NCI-H748 (cell line): ENCODE measurements around the gene ISCU.

Source experiments
- DNase-seq: peaks from one replicate; lab custom pipeline; 2025; ENCODE audit not compliant: unreplicated experiment; lab: John Stamatoyannopoulos, UW

ISCU gene

DNA sequence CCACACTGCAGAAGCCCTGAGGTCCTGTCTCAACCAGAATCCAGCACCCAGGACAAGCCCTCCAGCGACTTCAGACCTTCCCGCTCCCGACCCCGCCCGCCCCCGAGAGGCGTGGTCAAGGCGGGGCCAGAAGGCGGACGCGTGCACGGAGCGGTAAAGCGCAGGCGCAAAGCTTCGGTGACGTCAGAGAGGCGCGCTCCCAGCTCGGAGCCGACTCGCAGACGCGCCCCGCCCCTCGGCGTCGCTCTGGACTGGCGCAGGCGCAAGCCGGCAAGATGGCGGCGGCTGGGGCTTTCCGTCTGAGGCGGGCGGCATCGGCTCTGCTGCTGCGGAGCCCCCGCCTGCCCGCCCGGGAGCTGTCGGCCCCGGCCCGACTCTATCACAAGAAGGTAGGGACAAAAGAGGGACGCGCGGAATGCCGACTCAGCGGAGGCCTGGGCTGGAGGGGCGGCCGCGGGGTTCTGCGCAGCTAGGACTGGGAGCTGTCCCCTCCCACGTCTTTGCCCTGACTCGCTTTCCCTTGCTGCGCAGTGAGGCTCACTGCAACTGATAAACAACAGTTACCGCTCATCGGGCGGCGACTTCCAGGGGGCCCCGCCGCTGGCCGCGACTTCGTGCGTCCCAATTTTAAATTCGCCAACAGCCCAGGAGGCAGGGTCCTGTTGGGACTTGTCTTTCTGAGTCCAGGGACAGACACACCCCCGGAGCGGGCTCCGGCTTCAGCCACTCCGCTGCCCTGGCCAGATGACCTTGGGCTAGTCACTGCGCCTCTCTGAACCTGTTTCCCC lies at the start of gene ISCU:
ISCU (plus strand) TSS at position 249 of the 788 bp plus-strand sequence; CDS start at position 276, 27 bp downstream.
- DNase-seq: peak; percentile 97

DNA sequence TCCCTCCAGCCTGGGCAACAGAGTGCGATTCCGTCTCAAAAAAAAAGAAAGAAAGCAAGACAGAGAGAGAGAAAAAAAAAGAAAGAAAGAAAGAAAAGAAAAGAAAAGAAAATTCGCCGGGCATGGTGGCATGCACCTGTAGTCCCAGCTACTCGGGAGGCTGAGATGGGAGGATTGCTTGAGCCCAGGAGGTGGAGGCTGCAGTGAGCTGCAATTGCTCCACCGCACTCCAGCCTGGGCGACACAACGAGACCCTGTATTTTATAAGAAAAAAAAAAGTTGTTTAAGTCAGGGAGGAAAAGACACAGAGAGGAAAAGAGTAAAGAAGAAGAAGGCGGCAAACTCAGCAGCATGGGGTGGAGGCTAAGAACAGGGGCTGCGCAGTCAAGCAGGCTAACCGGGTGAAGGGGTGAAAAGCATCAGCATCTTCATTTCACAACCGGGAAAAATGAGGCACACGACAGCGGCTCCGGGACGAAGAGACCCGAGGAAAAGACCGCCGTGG lies 47.9 kb upstream of the ISCU start:
- DNase-seq: no peak

DNA sequence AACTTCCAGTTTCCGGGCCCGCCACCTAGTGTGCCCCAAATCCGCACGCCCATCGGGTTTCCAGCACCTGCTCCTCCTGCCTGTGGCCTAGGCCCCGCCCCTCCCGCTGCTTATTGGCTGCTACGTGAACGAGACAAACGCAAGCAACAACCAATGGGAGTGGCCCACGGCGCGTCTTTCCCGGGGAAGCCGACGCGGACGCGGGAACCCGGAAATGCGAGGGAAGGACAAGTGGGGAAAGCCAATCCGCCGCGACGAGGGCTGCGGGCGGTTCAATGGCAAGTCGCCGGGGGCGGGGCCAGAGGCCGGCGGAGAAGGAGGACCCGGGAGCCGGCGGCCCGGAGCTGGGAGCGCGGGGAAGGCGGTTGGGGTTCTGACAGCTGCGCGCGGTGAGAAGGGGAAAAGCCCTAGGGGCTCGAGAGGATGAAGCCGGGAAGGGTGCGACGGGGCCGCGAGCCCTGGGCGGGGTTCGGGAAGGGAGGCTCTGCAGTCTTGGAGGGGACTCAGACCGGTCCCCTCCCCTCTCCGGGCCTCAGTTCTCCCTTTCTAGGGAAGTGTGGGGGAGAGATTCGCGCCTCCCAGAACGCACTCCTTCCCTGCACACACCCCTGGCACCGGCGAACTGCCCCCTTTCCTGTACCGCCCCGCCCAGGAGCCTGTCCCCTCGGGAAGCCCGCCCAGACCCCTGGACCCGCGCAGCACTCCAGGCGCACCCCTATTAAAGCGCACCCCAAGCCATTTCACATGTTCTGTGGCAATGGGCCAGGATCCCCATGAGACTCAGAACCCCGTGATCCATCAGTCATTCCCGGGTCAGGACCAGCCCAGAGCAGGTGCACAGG lies 47.2 kb upstream of the ISCU start, which contains the start of gene FICD:
FICD (plus strand) TSS at position 305 of the 842 bp plus-strand sequence. CDS start 1,696 bp downstream, outside the sequence.
- peak; percentile 99 for DNase-seq

DNA sequence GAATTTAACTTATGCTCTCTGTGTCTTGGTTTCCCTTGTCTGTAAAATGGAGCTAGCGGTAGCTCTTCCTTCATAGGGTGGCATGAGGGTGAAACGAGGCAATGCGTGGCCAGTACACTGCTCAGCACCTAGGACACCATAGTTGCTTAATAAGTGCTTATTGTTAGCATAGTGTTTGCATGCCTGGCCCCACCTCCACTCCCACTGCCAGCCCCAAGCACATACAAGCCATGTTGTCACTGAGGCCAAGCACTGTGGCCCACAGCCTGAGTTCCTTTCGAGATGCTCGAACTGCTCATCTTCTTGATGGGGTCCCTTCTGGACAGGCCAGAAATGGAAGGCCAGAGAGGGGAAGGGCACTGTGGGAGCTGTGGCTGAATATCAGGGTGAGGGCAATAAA lies 46.5 kb upstream of the ISCU start:
- peak; percentile 22 for DNase-seq

DNA sequence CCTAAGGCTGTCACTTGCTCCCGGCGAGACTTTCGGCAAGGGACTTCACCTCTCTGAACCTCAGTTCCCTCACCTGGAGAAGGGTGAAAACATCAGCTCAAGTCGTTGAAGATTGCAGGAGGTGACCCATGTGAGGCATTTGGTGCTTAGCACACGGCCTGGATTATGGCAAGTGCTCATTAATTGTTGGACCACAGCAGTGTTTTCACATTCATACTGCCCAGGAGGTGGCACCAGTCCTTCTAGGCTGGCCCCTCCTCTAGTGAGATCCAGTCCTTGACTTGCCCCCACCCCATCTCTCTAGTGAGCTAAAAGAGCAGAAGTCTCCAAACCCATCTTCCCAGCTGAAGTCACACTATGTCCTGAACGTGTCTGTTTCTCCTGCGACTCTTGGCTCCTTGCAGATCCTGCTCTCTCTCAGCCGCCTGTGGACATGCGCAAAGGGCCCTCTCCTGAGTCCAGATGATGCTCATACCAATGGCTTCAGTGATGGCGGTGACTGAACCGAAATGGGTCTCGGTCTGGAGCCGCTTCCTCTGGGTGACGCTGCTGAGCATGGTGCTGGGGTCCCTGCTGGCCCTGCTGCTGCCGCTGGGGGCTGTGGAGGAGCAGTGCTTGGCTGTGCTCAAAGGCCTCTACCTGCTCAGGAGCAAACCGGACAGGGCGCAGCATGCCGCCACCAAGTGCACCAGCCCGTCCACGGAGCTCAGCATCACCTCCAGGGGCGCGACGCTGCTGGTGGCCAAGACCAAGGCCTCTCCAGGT lies 45.7 kb upstream of the ISCU start:
- DNase-seq: no peak

DNA sequence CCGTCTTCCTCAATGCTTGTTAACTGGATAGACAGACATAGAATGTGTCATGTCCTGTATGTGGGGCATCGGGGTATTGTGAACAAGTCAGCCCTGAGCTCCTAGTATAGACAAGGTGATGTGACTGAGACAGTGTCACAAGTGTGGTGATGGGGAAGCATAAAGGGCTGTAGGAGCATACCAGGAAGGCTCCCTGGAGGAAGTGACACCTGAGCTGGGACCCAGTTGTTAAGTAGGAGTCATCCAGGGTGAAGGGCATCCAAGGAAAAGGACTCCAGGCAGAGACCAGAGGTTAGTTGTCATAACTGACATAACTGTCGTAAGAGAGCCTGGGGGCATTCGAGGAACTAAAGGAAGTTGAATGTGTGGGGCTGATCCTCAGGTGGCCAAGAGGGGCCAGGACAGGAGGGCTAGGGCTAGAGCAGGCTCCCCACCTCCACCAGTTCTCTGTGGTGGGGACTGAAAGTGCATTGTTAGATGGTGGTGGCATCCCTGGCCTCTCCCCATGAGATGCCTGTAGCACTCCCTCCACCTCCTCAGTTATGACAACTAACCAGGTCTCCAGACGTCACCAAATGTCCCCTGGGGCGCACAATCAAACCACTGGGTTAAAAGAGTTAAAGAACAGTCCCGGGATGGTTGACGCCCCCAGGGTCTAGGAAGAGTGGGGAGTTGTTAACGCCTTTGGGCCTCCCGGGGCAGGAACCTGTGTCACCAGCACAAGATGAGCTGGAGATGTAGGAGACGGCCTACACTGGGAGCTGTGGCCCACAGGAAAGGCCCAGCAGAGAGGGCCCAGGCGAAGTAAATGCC lies 44.9 kb upstream of the ISCU start:
- DNase-seq: no peak

DNA sequence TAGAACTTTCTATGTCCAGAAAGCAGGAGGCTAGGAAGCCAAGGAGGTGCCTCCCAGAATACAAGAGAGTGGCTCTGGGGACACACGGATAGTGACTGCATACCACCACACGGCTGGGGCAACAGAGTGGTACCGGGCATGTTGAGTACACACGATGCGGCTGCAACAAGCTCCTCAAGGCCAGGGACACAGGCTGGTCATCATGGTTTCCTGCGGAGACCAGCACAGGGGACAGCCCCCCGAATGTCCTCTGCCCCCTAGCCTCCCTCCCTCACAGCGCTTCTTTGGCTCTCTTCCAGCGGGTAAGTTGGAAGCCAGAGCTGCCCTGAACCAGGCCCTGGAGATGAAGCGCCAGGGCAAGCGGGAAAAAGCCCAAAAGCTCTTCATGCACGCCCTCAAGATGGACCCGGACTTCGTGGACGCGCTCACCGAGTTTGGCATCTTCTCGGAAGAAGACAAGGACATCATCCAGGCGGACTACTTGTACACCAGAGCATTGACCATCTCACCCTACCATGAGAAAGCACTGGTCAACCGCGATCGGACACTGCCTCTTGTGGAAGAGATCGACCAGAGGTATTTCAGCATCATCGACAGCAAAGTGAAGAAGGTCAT lies 44.2 kb upstream of the ISCU start:
- no peak for DNase-seq

DNA sequence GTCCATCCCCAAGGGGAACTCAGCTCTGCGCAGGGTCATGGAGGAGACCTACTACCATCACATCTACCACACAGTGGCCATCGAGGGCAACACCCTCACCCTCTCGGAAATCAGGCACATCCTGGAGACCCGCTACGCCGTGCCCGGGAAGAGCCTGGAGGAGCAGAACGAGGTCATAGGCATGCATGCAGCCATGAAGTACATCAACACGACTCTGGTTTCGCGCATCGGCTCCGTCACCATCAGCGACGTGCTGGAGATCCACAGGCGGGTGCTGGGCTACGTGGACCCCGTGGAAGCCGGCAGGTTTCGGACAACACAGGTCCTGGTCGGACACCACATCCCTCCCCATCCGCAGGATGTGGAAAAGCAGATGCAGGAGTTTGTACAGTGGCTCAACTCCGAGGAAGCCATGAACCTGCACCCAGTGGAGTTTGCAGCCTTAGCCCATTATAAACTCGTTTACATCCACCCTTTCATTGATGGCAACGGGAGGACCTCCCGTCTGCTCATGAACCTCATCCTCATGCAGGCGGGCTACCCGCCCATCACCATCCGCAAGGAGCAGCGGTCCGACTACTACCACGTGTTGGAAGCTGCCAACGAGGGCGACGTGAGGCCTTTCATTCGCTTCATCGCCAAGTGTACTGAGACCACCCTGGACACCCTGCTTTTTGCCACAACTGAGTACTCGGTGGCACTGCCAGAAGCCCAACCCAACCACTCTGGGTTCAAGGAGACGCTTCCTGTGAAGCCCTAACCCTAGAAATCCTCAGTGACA lies 43.5 kb upstream of the ISCU start:
- no peak for DNase-seq

DNA sequence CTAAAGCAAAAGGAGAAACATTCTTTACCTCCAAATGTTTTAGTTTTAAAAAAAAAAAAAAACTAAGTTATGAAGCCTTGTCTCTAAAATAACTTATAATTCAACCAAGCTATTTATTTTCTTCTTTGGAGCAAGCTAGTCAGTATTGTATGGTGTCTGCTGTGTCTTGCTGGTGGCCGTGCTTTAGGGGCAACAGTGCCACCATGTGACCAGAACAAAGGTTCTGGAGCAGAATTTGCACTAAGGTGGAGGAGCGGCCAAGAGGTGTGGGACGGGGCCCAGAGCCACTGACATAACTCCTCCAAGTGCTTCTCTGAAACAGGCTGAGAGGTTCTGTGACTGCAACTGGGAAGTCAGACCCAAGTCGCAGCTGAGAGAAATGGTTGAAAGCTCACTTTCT lies 42.8 kb upstream of the ISCU start:
- DNase-seq: no peak

DNA sequence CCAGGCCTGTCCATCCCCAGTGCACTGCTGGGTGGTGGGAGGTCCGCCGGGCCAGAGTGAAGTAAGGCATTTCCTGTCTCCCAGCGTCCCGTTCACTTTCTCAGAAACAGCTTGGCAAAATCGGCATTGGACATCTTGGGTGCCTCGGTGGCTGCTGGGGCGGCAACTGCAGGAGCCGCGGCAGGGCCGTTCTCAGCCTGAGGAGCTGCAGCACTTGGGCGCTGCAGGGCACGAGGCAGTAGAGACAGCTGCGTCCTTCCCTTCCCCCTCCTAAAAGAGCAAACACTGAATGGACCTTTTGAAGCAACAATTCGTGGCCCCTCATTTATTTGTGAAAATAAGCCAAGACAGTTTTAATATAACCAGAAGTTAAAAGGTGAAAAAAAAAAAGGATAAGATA lies 39.0 kb upstream of the ISCU start:
- DNase-seq: no peak

DNA sequence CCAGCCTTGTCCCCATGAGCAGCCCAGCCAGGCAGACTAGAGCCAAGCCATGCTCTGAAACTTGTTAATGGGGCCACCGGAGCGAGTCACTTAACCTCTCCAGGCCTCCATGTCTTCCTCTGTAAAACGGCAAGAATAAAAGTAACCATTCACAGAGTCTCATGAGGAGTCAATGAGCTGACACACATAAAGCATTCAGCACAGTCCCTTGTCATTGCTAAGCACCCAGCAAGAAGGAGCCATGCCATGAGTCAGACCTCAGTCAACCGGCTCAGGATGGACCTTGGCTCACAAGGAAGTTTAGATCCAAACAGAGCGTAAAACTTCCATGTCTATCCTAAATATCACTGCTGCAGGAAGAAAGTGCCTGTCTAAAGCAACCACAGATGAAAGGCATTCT lies 36.7 kb upstream of the ISCU start:
- no peak for DNase-seq

DNA sequence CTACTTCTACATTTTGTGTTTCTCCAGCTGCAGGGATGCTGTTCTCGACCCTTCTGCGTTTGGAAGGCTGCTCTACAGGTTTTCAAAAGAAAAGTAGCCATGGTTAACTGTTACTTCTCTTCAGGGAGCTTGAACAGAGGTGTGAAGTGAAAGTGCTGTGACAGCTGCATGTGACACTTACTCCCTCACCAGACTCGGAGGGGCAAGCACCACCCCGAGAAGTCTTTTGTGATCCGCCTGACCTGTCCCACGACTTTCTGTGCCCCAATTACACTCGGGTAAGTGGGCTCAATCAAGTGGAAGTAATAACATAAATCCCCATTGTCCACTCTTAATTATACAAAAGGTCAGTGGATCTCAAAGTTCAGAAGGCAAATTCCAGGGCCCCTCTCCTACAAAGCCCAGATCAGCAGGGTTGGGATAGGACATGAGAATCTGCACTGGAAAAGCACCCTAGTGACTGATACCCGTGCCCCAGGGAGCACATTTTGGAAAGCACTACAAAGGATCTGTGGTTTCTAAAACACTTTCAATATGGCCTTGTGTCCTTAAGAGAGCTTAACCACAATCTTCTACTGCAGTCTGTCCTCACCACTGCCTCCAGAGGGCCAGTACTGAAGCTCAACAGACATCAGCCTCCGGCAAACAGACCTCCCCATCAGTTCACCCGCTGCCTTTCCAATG lies 35.8 kb upstream of the ISCU start:
- no peak for DNase-seq

DNA sequence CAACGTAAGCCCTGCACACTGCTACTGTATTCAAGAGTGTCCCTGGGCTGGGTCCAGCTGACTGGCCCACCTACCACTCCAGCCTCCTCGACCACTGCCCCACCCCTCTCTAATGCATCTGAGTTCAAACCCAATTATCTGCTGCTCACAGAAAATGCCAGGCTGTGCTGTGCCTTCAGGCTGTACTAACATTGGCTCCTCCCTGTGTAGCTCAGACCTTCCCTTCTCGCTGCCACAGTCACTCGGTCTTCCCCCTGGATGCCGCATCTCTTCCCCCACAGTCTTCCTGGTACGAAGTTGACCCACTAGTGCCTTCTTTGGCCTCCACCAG lies 35.3 kb upstream of the ISCU start:
- no peak for DNase-seq

DNA sequence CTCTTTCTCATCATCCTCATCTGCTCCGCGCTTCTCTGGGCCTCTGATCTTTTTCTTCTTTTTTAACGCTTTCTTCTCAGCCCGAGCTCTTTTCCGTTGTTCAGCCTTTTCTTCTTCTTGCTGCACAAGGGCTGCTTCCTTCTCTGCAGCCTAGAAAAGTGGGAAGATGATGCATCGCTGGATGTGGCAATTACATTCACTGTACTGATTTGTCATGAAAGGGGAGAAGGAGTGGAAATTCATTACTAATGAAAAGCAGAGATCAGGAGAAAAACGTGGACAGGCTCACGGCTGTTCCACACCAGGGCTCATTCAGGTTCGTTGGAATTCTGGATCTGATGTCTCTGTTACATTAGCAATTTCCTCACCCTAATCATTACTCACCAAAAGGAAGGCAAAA lies 32.2 kb upstream of the ISCU start:
- no peak for DNase-seq

DNA sequence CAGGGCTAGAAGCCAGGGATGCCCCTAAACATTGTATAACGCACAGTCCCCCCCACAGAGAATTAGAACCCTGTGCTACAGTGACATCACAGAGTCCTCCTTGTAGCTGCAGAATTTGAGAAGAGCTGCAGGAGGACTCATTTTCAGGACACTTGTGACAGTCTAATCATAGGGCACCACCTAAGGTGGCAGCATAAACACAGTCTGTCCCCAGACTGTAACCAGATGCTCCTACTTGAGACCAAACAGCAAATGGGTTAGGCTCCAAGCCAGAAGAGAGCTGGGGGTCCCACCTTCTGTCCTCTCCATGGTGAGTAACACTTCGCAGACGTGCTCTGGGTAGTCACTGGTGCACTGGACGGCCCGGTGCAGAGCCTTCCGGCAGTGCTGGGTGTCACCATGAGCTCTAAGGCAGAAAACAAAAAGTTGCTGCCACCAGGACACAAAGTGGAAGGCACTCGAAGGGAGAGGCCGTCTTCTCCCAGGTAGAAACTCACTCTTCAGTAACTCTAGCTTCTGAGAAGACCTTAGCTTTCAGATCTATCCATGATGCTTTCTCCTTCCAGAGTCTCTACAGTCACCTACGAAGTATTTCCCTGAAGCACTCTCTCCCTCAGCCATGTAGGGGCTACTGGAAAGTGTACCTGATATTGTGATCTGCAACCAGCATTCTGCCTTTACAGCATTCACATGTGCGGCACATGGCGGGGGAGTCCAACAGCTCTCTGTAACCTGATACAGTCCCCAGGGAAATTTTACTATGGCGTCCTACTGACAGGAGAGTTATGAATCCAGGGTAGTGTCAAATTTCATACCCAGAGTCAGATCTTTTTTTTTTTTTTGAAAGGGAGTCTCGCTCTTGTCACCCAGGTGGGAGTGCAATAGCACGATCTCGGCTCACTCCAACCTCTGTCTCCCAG lies 30.2 kb upstream of the ISCU start:
- DNase-seq: no peak

DNA sequence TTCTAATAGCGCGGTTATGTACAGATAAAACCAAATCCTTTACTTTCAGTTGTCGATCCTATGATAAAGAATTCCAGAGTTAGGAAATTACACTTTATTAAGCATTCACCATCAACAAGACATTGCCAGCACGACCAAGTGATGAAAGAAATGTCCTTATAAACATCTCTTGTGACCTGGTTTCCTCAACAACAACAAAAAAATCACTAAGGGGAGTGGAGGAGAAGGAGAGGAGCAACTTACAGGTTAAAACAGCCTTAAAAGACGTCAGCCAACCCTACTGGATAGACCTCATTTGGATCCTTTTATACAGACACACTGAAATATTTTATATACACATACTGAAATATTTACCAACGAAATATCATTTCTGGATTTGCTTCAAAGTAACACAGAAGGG lies 24.2 kb upstream of the ISCU start:
- no peak for DNase-seq

DNA sequence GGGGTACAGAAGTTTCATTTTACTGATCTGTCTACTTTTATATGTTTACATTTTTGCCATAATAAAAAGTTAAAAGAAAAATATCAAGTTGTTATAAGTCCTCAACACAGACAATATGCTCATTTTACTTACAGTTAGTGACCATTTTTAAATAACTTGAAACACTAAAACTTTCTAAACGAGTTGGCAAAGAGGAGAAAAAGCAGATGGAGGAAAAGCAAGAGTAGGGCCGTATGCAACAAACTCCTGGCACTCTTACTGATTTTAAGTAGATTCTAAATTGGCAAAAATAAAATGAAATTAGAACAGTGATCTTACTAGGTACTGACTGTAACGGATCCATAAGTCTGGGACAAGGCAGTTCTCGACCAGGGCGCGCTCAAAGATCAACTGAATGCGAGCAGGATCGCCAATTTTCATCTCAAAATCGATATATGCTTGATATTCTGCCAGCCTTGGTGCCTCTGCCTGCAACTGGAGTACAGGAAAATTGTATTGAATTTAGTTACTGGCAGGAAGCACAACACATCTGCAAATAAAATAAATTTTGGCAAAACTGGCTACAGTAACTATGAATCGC lies 23.7 kb upstream of the ISCU start:
- DNase-seq: no peak
